ENCODE data around the gene ATXN1L.

Gene ATXN1L

DNA sequence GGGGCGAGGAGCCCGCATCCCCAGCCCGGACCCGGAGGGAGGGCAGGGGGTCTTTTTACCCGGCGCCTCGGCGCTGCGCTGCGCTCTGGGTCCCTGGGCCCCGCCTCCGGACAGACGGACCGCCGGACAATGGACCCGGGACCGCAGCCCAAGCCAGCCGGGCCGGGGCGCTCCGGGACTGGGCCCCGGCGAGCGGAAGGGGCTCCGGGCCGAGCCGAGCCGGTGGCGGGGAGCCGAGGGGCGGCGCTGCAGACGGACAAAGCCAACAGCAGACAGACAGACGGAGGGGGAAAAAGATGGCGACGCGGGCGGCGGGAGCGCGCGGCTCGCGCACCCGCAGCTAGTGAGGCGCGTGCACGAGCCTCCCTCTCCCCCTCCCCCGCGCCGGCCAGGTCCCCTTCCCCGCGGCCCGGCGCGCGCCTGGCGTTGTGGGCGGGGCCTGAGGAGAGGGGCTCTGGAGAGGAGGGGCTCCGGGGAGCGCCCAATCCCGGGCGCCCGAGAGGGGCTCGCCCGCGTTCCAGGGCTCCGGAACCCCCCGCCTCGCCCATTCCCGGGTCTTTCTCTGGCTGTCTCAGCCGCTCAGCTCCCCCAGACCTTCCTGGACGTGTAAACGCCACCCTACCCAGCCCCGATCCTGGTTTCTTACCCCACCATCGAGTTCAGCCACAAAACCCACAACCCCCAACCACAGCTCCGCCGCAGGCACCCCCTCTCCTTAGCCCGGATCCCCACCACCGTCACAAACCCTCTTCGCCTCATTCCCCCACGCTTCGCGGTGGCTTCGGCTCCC lies 38.3 kb downstream of the ATXN1L start, which contains the start of gene ZNF821:
TSS of gene ZNF821 (minus strand) at position 334 of the 790 bp plus-strand sequence. CDS start 4,236 bp downstream, outside the sequence.
- Histone ChIP-seq H3K4me3 (ENCODE audit: low read length, poor library complexity, severe bottlenecking) (peak within 1 kb of the TSS; percentile 86), H4K20me1 (ENCODE audit: insufficient read depth, low read length, poor library complexity, severe bottlenecking) (peaks cover 11% of the 10 kb centered on the region), H3K9ac (ENCODE audit: low read depth, low read length, poor library complexity, severe bottlenecking) (peak within 1 kb of the TSS; percentile 83), H3F3A (ENCODE audit: low read depth) (peaks cover 10% of the 10 kb centered on the region; the same call in 1 of the 2 replicates), H2AFZ (ENCODE audit: low read length) (peak within 1 kb of the TSS; percentile 86), H3K9me3 (ENCODE audit: insufficient read depth, low read depth, low read length) (no peaks in the 10 kb centered on the region), H3K36me3 (ENCODE audit: insufficient read depth, low read length) (no peaks in the 10 kb centered on the region), H3K79me2 (ENCODE audit: insufficient read depth, low read length) (peaks cover 4% of the 10 kb centered on the region; the same call in 1 of the 2 replicates), H3K27me3 (ENCODE audit: insufficient read depth, low read length, poor library complexity, severe bottlenecking) (no peaks in the 10 kb centered on the region), H3K9me2 (replicated peaks; ENCODE audit: low read depth, low read length) (no peaks in the 10 kb centered on the region), H3K4me2 (ENCODE audit: low read depth, low read length, poor library complexity, severe bottlenecking) (peak within 1 kb of the TSS; percentile 89), H3K4me1 (ENCODE audit: insufficient read depth, low read length, poor library complexity, severe bottlenecking) (peaks cover 40% of the 10 kb centered on the region)
- TF ChIP-seq EZH2phosphoT487 (IDR thresholded peaks at IDR 0.05; ENCODE audit: borderline replicate concordance), result no peak
- TF ChIP-seq CTCF (conservative IDR thresholded peaks at IDR 0.05; ENCODE audit: low read length), result peak; percentile 47

GRCh38 chr16:71885261-71885650 lies 39.5 kb downstream of the ATXN1L start:
- Histone ChIP-seq H3K4me2 (ENCODE audit: low read depth, low read length, poor library complexity, severe bottlenecking) (no peak overlapping the region), H2AFZ (ENCODE audit: low read length) (no peak overlapping the region), H3K4me3 (ENCODE audit: low read length, poor library complexity, severe bottlenecking) (no peak overlapping the region), H3K79me2 (ENCODE audit: insufficient read depth, low read length) (no peaks in the 10 kb centered on the region), H3K9me2 (replicated peaks; ENCODE audit: low read depth, low read length) (no peaks in the 10 kb centered on the region), H3K4me1 (ENCODE audit: insufficient read depth, low read length, poor library complexity, severe bottlenecking) (peaks cover 28% of the 10 kb centered on the region), H4K20me1 (ENCODE audit: insufficient read depth, low read length, poor library complexity, severe bottlenecking) (peaks cover 11% of the 10 kb centered on the region), H3K27me3 (ENCODE audit: insufficient read depth, low read length, poor library complexity, severe bottlenecking) (no peaks in the 10 kb centered on the region), H3K36me3 (ENCODE audit: insufficient read depth, low read length) (no peaks in the 10 kb centered on the region), H3K9ac (ENCODE audit: low read depth, low read length, poor library complexity, severe bottlenecking) (no peak overlapping the region), H3K9me3 (ENCODE audit: insufficient read depth, low read depth, low read length) (no peaks in the 10 kb centered on the region), H3F3A (ENCODE audit: low read depth) (peaks cover 10% of the 10 kb centered on the region; the same call in 1 of the 2 replicates)
- TF ChIP-seq EZH2phosphoT487 (IDR thresholded peaks at IDR 0.05; ENCODE audit: borderline replicate concordance) (no peak), CTCF (conservative IDR thresholded peaks at IDR 0.05; ENCODE audit: low read length) (no peak)

- no peak overlapping the region for H3K4me3 ChIP-seq (ENCODE audit: low read length, poor library complexity, severe bottlenecking)
- H3K79me2 ChIP-seq (ENCODE audit: insufficient read depth, low read length), result peaks cover 5% of the 10 kb centered on the region; the same call in 1 of the 2 replicates
- no peaks in the 10 kb centered on the region for H3K9me2 ChIP-seq (replicated peaks; ENCODE audit: low read depth, low read length)
- no peaks in the 10 kb centered on the region for H3F3A ChIP-seq (ENCODE audit: low read depth)
- H3K9me3 ChIP-seq (ENCODE audit: insufficient read depth, low read depth, low read length), result no peaks in the 10 kb centered on the region
- no peak overlapping the region for H3K9ac ChIP-seq (ENCODE audit: low read depth, low read length, poor library complexity, severe bottlenecking)
- peaks cover 5% of the 10 kb centered on the region for H4K20me1 ChIP-seq (ENCODE audit: insufficient read depth, low read length, poor library complexity, severe bottlenecking)
- no peaks in the 10 kb centered on the region for H3K36me3 ChIP-seq (ENCODE audit: insufficient read depth, low read length)
- no peak overlapping the region for H3K4me2 ChIP-seq (ENCODE audit: low read depth, low read length, poor library complexity, severe bottlenecking)
- no peak for TF ChIP-seq EZH2phosphoT487 (IDR thresholded peaks at IDR 0.05; ENCODE audit: borderline replicate concordance)
- TF ChIP-seq CTCF (conservative IDR thresholded peaks at IDR 0.05; ENCODE audit: low read length), result no peak
- peaks cover 6% of the 10 kb centered on the region for H3K4me1 ChIP-seq (ENCODE audit: insufficient read depth, low read length, poor library complexity, severe bottlenecking)
- no peak overlapping the region for H2AFZ ChIP-seq (ENCODE audit: low read length)
- no peaks in the 10 kb centered on the region for H3K27me3 ChIP-seq (ENCODE audit: insufficient read depth, low read length, poor library complexity, severe bottlenecking)
These were observed 43.4 kb downstream of the ATXN1L start for GRCh38 chr16:71889147-71889546.
